Uterus (tissue), 2 donors: ENCODE measurements around the gene TMEM176B.

Experiments used
- POLR2A ChIP-seq, 2 donors: fragments of 450-650 bp; IDR thresholded peaks; one replicate each; pipeline ENCODE4 v1.6.1; 2016; ENCODE audit warnings: antibody characterized with exemption in 2 of 2, mild to moderate bottlenecking in 1 of 2, moderate library complexity in 1 of 2
- TF ChIP-seq, protein P1 (sequence below), 4 experiments: fragments of 200-600 bp in 2 of 4; fragments of 450-650 bp in 2 of 4; sonication (generic) in 2 of 4; IDR thresholded peaks; one replicate each; pipeline ENCODE4 v1.5.1; 2016 to 2019; ENCODE audit warnings: antibody characterized with exemption in 4 of 4, mild to moderate bottlenecking in 2 of 4, moderate library complexity in 1 of 4

DNA sequence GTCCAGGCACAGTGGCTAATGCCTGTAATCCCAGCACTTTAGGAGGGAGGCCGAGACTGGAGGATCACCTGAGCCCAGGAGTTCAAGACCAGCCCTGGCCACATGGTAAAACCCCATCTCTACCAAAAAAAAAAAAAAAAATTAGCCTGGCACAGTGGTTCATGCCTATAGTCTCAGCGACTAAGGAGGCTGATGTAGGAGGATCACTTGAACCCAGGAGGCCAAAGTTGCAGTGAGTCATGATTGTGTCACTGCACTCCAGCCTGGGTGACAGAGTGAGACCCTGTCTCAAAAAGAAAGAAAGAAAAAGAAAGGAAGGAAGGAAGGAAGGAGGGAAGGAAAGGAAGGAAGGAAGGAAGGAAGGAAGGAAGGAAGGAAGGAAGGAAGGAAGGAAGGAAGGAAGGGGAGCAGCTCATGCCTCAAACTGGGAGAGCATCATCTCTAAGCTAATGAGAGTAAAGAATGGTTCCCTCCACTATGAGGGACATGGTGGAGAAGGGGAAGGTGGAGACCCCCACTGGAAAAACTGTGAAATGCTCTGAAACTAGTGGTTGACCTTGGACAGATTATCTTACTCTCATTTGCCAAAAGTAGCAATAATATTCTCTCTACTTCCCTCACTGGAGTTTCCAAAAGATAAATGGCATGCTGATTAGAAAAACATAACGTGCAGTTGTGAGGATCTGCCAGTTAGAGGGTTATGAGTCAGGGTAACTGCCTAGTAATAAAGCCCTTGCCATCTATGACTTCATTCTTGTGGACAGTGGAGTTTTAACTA, 46.1 kb downstream of the TMEM176B start:
- TF ChIP-seq POLR2A (IDR thresholded peaks at IDR 0.05), result no peak
- TF ChIP-seq, protein P1, sequence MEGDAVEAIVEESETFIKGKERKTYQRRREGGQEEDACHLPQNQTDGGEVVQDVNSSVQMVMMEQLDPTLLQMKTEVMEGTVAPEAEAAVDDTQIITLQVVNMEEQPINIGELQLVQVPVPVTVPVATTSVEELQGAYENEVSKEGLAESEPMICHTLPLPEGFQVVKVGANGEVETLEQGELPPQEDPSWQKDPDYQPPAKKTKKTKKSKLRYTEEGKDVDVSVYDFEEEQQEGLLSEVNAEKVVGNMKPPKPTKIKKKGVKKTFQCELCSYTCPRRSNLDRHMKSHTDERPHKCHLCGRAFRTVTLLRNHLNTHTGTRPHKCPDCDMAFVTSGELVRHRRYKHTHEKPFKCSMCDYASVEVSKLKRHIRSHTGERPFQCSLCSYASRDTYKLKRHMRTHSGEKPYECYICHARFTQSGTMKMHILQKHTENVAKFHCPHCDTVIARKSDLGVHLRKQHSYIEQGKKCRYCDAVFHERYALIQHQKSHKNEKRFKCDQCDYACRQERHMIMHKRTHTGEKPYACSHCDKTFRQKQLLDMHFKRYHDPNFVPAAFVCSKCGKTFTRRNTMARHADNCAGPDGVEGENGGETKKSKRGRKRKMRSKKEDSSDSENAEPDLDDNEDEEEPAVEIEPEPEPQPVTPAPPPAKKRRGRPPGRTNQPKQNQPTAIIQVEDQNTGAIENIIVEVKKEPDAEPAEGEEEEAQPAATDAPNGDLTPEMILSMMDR (IDR thresholded peaks at IDR 0.05), result no peak
